ENCODE measurements around the gene UNC80.

DNA sequence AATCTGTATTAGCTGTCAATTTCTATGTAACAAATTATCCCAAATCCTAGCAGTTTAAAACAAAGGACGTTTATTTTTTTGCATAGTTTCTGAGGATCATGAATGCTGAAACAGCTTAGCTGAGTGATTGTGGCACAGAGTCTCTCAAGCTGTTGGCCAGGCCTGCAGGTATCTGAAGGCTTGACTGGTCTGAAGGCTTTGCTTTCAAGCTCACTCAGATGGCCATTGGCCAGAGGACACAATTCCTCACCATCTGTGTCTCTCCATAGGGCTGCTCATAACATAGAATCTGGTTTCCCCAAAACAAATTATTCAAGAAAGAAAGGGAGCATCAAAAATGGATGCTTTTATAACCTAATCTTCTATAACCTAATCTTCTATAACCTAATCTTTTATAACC is 33.7 kb downstream of the UNC80 start:
- TF ChIP-seq EP300 (conservative IDR thresholded peaks at IDR 0.05; ENCODE audit: poor library complexity, severe bottlenecking), result no peak
- no peak for TF ChIP-seq TAF1 (IDR thresholded peaks at IDR 0.05; ENCODE audit: low read depth)
- no peak for TF ChIP-seq POLR2AphosphoS5 (IDR thresholded peaks at IDR 0.05)
- TF ChIP-seq, protein P1, sequence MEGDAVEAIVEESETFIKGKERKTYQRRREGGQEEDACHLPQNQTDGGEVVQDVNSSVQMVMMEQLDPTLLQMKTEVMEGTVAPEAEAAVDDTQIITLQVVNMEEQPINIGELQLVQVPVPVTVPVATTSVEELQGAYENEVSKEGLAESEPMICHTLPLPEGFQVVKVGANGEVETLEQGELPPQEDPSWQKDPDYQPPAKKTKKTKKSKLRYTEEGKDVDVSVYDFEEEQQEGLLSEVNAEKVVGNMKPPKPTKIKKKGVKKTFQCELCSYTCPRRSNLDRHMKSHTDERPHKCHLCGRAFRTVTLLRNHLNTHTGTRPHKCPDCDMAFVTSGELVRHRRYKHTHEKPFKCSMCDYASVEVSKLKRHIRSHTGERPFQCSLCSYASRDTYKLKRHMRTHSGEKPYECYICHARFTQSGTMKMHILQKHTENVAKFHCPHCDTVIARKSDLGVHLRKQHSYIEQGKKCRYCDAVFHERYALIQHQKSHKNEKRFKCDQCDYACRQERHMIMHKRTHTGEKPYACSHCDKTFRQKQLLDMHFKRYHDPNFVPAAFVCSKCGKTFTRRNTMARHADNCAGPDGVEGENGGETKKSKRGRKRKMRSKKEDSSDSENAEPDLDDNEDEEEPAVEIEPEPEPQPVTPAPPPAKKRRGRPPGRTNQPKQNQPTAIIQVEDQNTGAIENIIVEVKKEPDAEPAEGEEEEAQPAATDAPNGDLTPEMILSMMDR (IDR thresholded peaks at IDR 0.05; ENCODE audit: poor library complexity, severe bottlenecking), result no peak
- no peak for TF ChIP-seq RAD21 (conservative IDR thresholded peaks at IDR 0.05)
- TF ChIP-seq, protein P2, sequence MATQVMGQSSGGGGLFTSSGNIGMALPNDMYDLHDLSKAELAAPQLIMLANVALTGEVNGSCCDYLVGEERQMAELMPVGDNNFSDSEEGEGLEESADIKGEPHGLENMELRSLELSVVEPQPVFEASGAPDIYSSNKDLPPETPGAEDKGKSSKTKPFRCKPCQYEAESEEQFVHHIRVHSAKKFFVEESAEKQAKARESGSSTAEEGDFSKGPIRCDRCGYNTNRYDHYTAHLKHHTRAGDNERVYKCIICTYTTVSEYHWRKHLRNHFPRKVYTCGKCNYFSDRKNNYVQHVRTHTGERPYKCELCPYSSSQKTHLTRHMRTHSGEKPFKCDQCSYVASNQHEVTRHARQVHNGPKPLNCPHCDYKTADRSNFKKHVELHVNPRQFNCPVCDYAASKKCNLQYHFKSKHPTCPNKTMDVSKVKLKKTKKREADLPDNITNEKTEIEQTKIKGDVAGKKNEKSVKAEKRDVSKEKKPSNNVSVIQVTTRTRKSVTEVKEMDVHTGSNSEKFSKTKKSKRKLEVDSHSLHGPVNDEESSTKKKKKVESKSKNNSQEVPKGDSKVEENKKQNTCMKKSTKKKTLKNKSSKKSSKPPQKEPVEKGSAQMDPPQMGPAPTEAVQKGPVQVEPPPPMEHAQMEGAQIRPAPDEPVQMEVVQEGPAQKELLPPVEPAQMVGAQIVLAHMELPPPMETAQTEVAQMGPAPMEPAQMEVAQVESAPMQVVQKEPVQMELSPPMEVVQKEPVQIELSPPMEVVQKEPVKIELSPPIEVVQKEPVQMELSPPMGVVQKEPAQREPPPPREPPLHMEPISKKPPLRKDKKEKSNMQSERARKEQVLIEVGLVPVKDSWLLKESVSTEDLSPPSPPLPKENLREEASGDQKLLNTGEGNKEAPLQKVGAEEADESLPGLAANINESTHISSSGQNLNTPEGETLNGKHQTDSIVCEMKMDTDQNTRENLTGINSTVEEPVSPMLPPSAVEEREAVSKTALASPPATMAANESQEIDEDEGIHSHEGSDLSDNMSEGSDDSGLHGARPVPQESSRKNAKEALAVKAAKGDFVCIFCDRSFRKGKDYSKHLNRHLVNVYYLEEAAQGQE (IDR thresholded peaks at IDR 0.05; ENCODE audit: borderline replicate concordance), result no peak
- no peak for TF ChIP-seq EZH2 (IDR thresholded peaks at IDR 0.05; ENCODE audit: borderline replicate concordance, insufficient read depth, low read length, poor library complexity, severe bottlenecking)
- TF ChIP-seq MXI1 (conservative IDR thresholded peaks at IDR 0.05; ENCODE audit: poor library complexity, severe bottlenecking), result no peak
